ENCODE data around the gene POLR3G. TPM values are rescaled to one million over a fixed set of nuclear protein-coding genes. Genes with fewer than 3 reads are reported as not detected.

The POLR3G gene
- total and polyA plus RNA-seq, 11 donors: 0.30 to 1.6 (median 0.62) TPM

DNA sequence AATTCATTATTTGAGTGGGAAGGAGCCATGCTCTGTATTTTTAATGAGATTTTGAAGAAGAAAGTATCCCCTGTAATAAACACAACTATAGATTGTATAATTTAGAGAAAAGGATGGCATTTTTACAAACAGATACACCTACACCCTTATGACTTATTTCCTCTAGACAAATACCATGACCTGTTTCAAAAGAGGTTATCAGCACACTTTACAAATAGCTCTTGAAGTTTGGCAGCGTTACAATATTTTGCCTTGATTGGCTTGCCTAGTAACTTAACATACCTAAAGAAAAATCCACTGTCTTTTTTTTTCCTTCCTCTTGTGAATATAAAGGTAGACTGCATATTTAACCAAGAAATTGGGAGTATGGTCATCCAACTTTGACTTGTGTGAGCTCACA, 36.6 kb upstream of the POLR3G start:
- 7 to 22% (median 13%) methylated on average over 1 of the region's 1 CpG for WGBS, 4 donors
- Histone ChIP-seq H3K27ac (no peak overlapping the region), H3K36me3 (no peaks in the 10 kb centered on the region), H3K4me3 (no peak overlapping the region), H3K9me3 (no peaks in the 10 kb centered on the region), H3K4me1 (peaks cover 0 to 6% (median 0%) of the 10 kb centered on the region in 12 donors), H3K27me3 (no peaks in the 10 kb centered on the region)
- intact Hi-C loops (cut with DNase I): loop anchor here in 8 of 10 donors (2.0 to 10.0 kb wide), 9 partner anchors 91 to 347 kb away; partner anchors contain the start of gene LYSMD3 (in 1 of the 8)
- TF ChIP-seq CTCF (IDR thresholded peaks at IDR 0.05): no peak
- no peak for TF ChIP-seq POLR2A (IDR thresholded peaks at IDR 0.05)
- no peak for DNase-seq
- no peak for ATAC-seq

- DNase-seq (no peak), ATAC-seq (no peak)
- Histone ChIP-seq H3K36me3 (no peaks in the 10 kb centered on the region), H3K4me3 (no peak overlapping the region), H3K27me3 (no peaks in the 10 kb centered on the region), H3K27ac (no peak overlapping the region), H3K4me1 (peaks cover 0 to 6% (median 0%) of the 10 kb centered on the region in 12 donors), H3K9me3 (no peaks in the 10 kb centered on the region)
- no peak for TF ChIP-seq POLR2A (IDR thresholded peaks at IDR 0.05)
- TF ChIP-seq CTCF (IDR thresholded peaks at IDR 0.05): no peak
- intact Hi-C loops (cut with DNase I): loop anchor here in 7 of 10 donors (1.0 to 5.0 kb wide), 7 partner anchors 88 to 343 kb away; partner anchors contain the start of gene LYSMD3 (in 2 of the 7)
- 51 to 69% (median 62%) methylated on average over 2 of the region's 2 CpGs for WGBS, 4 donors
These were observed 34.0 kb upstream of the POLR3G start for GRCh38 chr5:90440644-90441043.

DNA sequence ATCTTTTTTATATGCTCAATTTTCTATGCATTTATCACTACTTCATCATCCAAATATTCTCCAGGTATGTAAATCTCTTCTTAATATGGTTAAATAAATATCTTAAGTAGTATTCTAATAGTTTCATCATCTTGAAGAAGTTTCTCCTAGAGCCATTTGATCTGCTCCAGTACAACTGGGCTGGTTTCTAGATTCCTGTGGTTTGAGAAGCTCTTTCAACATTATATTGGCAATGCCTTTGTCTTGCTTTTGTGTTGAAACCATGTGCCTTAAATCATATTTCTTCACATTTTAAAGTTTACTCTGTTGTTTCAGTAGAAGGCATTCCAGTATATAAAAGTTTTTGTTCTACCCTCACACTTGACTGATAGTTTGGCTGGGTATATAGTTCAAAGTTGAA, 27.7 kb upstream of the POLR3G start:
- H3K4me1 ChIP-seq: no peaks in the 10 kb centered on the region
- H3K27ac ChIP-seq: no peak overlapping the region
- H3K27me3 ChIP-seq: no peaks in the 10 kb centered on the region
- intact Hi-C loops (cut with DNase I): no loop called here
- no peak for DNase-seq
- H3K9me3 ChIP-seq: peaks cover 0 to 8% (median 0%) of the 10 kb centered on the region in 12 donors
- TF ChIP-seq CTCF (IDR thresholded peaks at IDR 0.05) (no peak), POLR2A (IDR thresholded peaks at IDR 0.05) (no peak)
- H3K36me3 ChIP-seq: no peaks in the 10 kb centered on the region
- no peak overlapping the region for H3K4me3 ChIP-seq
- no peak for ATAC-seq

DNA sequence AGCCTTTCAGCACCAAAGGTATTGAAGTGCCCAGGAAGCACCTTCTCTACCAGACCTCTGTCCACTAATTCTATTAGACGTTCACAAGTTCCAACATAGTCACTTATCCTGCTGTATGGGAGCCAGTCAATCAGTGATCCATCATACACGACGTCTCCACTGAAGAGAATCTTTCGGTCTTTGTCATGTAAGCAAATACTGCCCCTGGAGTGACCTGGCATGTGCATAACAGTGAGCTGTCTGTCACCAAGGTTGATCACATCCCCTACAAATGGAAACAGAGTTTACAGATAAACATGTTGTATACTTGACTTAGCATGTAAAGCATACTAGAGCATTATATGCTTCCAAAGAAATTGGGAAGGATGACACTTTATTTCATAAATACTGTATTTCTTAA, 13.4 kb upstream of the POLR3G start:
- intact Hi-C loops (cut with DNase I): no loop called here
- 60 to 83% (median 73%) methylated on average over 4 of the region's 4 CpGs for WGBS, 4 donors
- TF ChIP-seq CTCF (IDR thresholded peaks at IDR 0.05) (no peak), POLR2A (IDR thresholded peaks at IDR 0.05) (no peak)

More for the DNA sequence above, 13.4 kb upstream of the POLR3G start:
- DNase-seq: no peak
- no peak for ATAC-seq
- Histone ChIP-seq H3K9me3 (peaks cover 0 to 15% (median 0%) of the 10 kb centered on the region in 12 donors), H3K4me1 (peaks cover 0 to 6% (median 0%) of the 10 kb centered on the region in 12 donors), H3K36me3 (peaks cover 0 to 17% (median 0%) of the 10 kb centered on the region in 9 donors), H3K27me3 (no peaks in the 10 kb centered on the region), H3K4me3 (no peak overlapping the region), H3K27ac (no peak overlapping the region)

All from heart left ventricle (tissue), 16 donors.